ENCODE measurements around the gene RYR2. TPM values are rescaled to one million over a fixed set of nuclear protein-coding genes. Genes with fewer than 3 reads are reported as not detected.

RYR2 gene
- total and polyA plus RNA-seq, 2 of the 8 experiments (the other 6 are each of a cell fraction or from before 2014, with no cell fraction given), result 1.3 to 4.4 TPM

- H3K23ac ChIP-seq (ENCODE audit: insufficient read length), result no peak overlapping the region
- POLR2A ChIA-PET (ENCODE audit: partially characterized antibody), result no interaction called here
- no peak overlapping the region for H3K56ac ChIP-seq (replicated peaks; ENCODE audit: insufficient read length, low read depth, low read length)
- no peak overlapping the region for H2AK5ac ChIP-seq (ENCODE audit: low read depth, low read length)
- WGBS, 2 experiments (ENCODE audit: extremely low coverage in 1 of 2, insufficient coverage in 1 of 2, insufficient read length in 1 of 2, insufficient replicate concordance in 2 of 2, low coverage in 1 of 2, low lambda C conversion rate in 2 of 2, missing lambda C conversion rate in 1 of 2), result 96% methylated on average over 7 of the region's 7 CpGs; no CpG with 5 or more reads in 1 of the 2 experiments
- no peak overlapping the region for H2BK12ac ChIP-seq (ENCODE audit: low read depth, low read length)
- no peaks in the 10 kb centered on the region; the same call in 1 of the 2 replicates for H3K23me2 ChIP-seq (ENCODE audit: low read depth, low read length)
- no peak for FAIRE-seq
- no peak overlapping the region for H3K14ac ChIP-seq (ENCODE audit: insufficient read length)
- no peak overlapping the region for H3K4me2 ChIP-seq (ENCODE audit: insufficient read depth in 1 of 2, low read depth in 2 of 2, low read length in 2 of 2)
- CTCF ChIA-PET (ENCODE audit: partially characterized antibody), result no interaction called here
- no peaks in the 10 kb centered on the region for H3K9me3 ChIP-seq (ENCODE audit: insufficient read depth in 2 of 2, low read depth in 1 of 2, low read length in 1 of 2)
- no peak overlapping the region for H4K8ac ChIP-seq (ENCODE audit: extremely low read depth, insufficient read depth, low read length)
- no peak overlapping the region for H2AFZ ChIP-seq (ENCODE audit: low read length)
- H3K4ac ChIP-seq (replicated peaks; ENCODE audit: insufficient read length, low read depth, low read length), result no peak overlapping the region
- no peaks in the 10 kb centered on the region for H3K4me1 ChIP-seq (replicated peaks in 1 of 4; ENCODE audit: control insufficient read depth in 3 of 4, insufficient read depth in 4 of 4, low read length in 3 of 4)
- H3K79me2 ChIP-seq (ENCODE audit: control insufficient read depth in 1 of 2, insufficient read depth in 2 of 2, low read length in 2 of 2), result no peaks in the 10 kb centered on the region
- H3K36me3 ChIP-seq (ENCODE audit: control insufficient read depth in 2 of 4, insufficient read depth in 4 of 4, low read length in 3 of 4), result no peaks in the 10 kb centered on the region
- H3K27ac ChIP-seq (ENCODE audit: low read depth, low read length), result no peak overlapping the region
- H3K18ac ChIP-seq (ENCODE audit: extremely low read depth, low read length), result no peak overlapping the region
- no peak overlapping the region for H3K9ac ChIP-seq (replicated peaks in 1 of 4; ENCODE audit: extremely low read depth in 1 of 4, low read depth in 3 of 4, low read length in 3 of 4)
- no peak overlapping the region for H4K91ac ChIP-seq (replicated peaks; ENCODE audit: insufficient read length, low read length)
- no peak for TF ChIP-seq BACH1 (IDR thresholded peaks at IDR 0.05; ENCODE audit: low read length)
- no peak for TF ChIP-seq SIRT6 (IDR thresholded peaks at IDR 0.05; ENCODE audit: low read length)
- no peak overlapping the region for H3K4me3 ChIP-seq (ENCODE audit: extremely low read depth in 1 of 4, insufficient read depth in 2 of 4, low read depth in 3 of 4, low read length in 4 of 4)
- H2BK120ac ChIP-seq (replicated peaks; ENCODE audit: low read depth, low read length), result no peak overlapping the region
- H2BK15ac ChIP-seq (ENCODE audit: low read length), result no peak overlapping the region
- no peak overlapping the region for H2BK5ac ChIP-seq (ENCODE audit: low read depth, low read length)
- H3K27me3 ChIP-seq (replicated peaks in 1 of 4; ENCODE audit: control insufficient read depth in 3 of 4, extremely low read depth in 1 of 4, insufficient read depth in 3 of 4, low read length in 3 of 4), result peaks cover 0 to 1% (median 0%) of the 10 kb centered on the region in 4 experiments; a peak in 1 of 7 replicates
- no peak overlapping the region for H2BK20ac ChIP-seq (ENCODE audit: low read length)
- no peaks in the 10 kb centered on the region for H3K79me1 ChIP-seq (ENCODE audit: low read depth, low read length)
- H4K5ac ChIP-seq (ENCODE audit: insufficient read length, low read depth, low read length), result no peak overlapping the region
- no peak for DNase-seq (ENCODE audit: low read depth in 1 of 2, low spot score in 2 of 2)
- H4K20me1 ChIP-seq (replicated peaks in 1 of 2; ENCODE audit: control insufficient read depth in 1 of 2, insufficient read depth in 2 of 2, low read length in 2 of 2), result no peaks in the 10 kb centered on the region
These were observed 258.7 kb downstream of the RYR2 start for GRCh38 chr1:237300642-237301041.
